WERI-Rb-1 (cell line): ENCODE results near the gene ASAP3.

ENCODE experiments used
- DNase-seq: peaks from one replicate; pipeline ENCODE4 v3.0.0-alpha.2; 2020
- H3K27ac ChIP-seq: fragments of 250-450 bp; sonication (Bioruptor Pico); 2 replicates; pipeline ENCODE4 v1.5.1; 2020; ENCODE audit warnings: mild to moderate bottlenecking, moderate library complexity
- H3K27me3 ChIP-seq: fragments of 250-450 bp; sonication (Bioruptor Pico); 2 replicates; pipeline ENCODE4 v1.5.1; 2021; ENCODE audit warnings: mild to moderate bottlenecking, low read depth, moderate library complexity; ENCODE audit not compliant: insufficient read depth, severe bottlenecking
- H3K36me3 ChIP-seq: fragments of 250-450 bp; sonication (Bioruptor Pico); 2 replicates; pipeline ENCODE4 v1.5.1; 2020; ENCODE audit warnings: mild to moderate bottlenecking, moderate library complexity
- H3K4me3 ChIP-seq: 2 replicates; pipeline ENCODE4 v1.5.1; 2011; ENCODE audit warnings: low read depth, mild to moderate bottlenecking, control low read depth, low read length
- H3K9me3 ChIP-seq: fragments of 250-450 bp; sonication (Bioruptor Pico); 2 replicates; pipeline ENCODE4 v1.5.1; 2021; ENCODE audit warnings: mild to moderate bottlenecking, moderate library complexity; ENCODE audit not compliant: severe bottlenecking
- TF ChIP-seq, protein P1 (sequence below): IDR thresholded peaks from 2 replicates; pipeline ENCODE4 v1.5.1; 2011; ENCODE audit warnings: low read depth, mild to moderate bottlenecking, control low read depth, inconsistent platforms, low read length

ASAP3 gene

DNA sequence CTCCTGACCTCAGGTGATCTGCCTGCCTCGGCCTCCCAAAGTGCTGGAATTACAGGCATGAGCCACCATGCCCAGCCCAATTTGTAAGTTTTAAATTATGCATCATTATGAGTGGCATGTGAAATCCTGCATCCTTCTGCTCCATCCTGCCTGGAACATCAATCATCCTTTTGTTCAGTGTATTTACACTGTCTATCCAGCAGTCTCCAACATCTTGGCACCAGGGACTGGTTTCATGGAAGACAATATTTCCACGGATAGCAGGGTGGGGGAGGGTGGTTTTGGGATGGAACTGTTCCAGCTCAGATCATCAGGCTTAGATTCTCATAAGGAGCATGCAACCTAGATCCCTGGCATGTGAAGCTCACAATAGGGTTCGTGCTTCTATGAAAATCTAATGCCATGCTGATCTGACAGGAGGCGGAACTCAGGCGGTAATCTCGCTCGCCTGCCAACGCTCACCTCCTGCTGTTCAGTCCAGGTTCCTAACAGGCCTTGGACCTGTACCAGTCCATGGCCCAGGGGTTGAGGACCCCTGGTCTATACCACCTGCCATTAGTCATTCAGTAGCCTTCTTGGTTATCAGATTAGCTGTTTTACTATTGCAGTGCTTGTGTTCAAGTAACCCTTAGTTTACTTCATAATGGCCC is 37.2 kb downstream of the ASAP3 start:
- peaks cover 3% of the 10 kb centered on the region; the same call in 1 of the 2 replicates for H3K36me3 ChIP-seq
- no peak for DNase-seq
- no peak overlapping the region for H3K4me3 ChIP-seq
- TF ChIP-seq, protein P1, sequence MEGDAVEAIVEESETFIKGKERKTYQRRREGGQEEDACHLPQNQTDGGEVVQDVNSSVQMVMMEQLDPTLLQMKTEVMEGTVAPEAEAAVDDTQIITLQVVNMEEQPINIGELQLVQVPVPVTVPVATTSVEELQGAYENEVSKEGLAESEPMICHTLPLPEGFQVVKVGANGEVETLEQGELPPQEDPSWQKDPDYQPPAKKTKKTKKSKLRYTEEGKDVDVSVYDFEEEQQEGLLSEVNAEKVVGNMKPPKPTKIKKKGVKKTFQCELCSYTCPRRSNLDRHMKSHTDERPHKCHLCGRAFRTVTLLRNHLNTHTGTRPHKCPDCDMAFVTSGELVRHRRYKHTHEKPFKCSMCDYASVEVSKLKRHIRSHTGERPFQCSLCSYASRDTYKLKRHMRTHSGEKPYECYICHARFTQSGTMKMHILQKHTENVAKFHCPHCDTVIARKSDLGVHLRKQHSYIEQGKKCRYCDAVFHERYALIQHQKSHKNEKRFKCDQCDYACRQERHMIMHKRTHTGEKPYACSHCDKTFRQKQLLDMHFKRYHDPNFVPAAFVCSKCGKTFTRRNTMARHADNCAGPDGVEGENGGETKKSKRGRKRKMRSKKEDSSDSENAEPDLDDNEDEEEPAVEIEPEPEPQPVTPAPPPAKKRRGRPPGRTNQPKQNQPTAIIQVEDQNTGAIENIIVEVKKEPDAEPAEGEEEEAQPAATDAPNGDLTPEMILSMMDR, result no peak
- no peaks in the 10 kb centered on the region for H3K9me3 ChIP-seq
- no peaks in the 10 kb centered on the region for H3K27me3 ChIP-seq
- no peak overlapping the region for H3K27ac ChIP-seq

DNA sequence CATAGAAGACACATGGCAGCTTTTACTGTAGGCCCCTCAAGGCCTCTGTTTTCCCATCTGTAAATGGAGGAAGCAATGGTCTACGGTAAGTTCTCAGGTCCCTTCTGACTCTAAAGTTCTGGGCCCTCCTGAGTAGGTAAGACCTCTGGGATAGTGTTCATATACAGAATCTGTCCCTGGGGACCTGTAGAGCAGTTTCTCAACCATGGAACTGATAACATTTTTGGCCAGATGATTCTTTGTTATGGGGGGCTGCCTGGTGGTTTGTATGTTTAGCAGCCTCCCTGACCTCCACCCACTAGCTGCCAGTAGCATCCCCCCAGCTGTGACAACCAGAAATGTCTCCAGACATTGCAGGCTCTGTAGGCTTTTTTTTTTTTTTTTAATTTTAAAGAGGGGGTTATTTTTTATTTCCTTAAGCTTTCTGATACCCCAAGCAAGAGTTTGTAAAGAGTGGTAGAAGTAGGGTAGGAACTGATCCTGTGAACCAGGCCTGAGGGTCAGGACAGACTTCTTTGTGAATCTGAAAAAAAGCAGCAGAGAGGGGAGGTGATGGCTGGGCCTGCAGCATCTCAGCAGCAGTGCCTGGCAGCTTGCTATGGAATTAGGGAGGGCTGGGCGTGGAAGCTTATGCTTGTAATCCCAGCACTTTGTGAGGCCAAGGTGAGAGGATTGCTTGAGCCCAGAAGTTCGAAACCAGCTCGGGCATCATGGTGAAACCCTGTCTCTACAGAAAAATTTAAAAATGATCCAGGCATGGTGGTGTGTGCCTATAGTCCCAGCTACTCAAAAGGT is 39.2 kb downstream of the ASAP3 start:
- peak; percentile 68 for DNase-seq
- H3K9me3 ChIP-seq, result no peaks in the 10 kb centered on the region
- H3K27me3 ChIP-seq, result no peaks in the 10 kb centered on the region
- H3K36me3 ChIP-seq, result peaks cover 6% of the 10 kb centered on the region; the same call in 1 of the 2 replicates
- H3K4me3 ChIP-seq, result no peak overlapping the region
- H3K27ac ChIP-seq, result no peak overlapping the region
- TF ChIP-seq, protein P1, result no peak

DNA sequence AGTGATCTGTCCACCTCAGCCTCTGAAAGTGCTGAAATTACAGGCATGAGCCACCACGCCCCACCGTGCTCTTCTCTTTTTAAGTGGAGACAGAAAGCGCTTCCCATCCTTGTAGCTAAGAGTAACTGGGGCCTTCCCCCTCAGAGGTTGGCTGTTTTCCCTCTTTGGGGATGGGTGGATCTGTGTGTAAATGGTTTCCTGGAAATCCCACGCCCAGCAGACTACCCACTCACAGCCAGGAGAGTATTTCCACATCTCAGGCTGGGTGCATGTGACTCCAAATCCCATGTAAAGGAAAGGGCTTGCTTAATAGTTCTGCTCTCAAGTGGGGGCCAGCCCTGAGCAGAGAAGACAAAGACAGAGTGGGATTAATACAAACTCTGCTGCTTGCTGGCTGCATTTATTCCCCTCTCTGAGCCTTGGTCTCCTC is 39.9 kb downstream of the ASAP3 start:
- Histone ChIP-seq H3K27me3 (no peaks in the 10 kb centered on the region), H3K4me3 (no peak overlapping the region), H3K36me3 (peaks cover 6% of the 10 kb centered on the region; the same call in 1 of the 2 replicates), H3K27ac (no peak overlapping the region), H3K9me3 (no peaks in the 10 kb centered on the region)
- TF ChIP-seq, protein P1, result no peak
- no peak for DNase-seq

DNA sequence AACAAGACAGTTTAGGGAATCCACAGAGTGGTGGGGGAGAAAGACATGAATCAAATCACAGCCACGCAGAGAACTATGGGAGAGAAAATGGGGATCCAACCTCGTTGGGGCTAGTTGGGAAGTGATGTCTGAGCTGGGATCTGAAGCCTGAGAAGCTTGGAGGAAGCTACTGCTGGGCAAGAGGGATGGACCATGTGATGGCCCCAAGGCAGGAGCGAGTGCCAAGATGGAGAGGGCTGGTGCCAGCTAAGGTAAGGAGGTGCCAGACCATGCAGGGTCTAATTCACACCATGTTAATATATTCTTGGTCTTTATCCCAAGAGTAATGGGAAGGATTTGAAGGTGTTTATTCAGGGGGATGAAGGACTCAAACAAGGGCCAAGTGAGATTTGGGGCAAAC is 41.2 kb downstream of the ASAP3 start:
- TF ChIP-seq, protein P1, result no peak
- no peak for DNase-seq
- Histone ChIP-seq H3K4me3 (no peak overlapping the region), H3K27ac (no peak overlapping the region), H3K9me3 (no peaks in the 10 kb centered on the region), H3K27me3 (no peaks in the 10 kb centered on the region), H3K36me3 (peaks cover 6% of the 10 kb centered on the region; the same call in 1 of the 2 replicates)

DNA sequence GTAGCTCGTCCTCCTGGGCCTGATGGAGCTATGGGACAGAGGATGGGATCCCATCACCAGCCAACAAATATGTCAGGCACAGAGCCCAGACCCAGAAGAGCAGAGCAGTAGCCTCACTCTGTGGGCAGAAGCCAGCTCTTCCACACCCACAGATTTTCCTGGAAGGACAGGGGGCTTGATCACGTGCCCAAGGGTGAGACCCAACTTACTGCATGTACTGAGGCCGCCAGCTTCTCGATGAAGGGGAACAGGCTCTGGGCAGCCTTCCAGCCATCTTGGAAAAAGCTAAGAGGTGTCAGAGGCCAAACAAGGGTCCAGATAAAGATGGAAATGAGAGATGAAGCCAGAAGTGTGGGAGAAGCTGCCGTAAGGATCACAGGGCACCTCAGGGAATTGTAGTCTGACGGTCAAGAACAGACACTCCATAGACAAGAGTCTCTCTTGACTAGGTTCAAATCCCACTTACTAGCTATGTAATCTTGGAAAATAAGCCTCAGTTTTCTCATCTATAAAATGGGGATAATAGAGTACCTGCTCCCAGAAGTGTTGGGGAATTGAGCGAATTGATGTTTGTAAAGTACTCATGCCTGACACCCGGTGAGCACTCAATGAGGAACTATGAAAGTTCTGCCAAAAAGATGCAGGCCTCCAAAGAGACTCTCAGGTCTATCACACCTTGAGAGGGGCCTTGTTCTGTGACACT is 42.4 kb downstream of the ASAP3 start:
- no peaks in the 10 kb centered on the region for H3K9me3 ChIP-seq
- H3K27ac ChIP-seq, result no peak overlapping the region
- no peak overlapping the region for H3K4me3 ChIP-seq
- H3K27me3 ChIP-seq, result no peaks in the 10 kb centered on the region
- peaks cover 6% of the 10 kb centered on the region; the same call in 1 of the 2 replicates for H3K36me3 ChIP-seq
- no peak for DNase-seq
- TF ChIP-seq, protein P1, result no peak
